Measurements from ENCODE around the gene TRIM63.

TRIM63 gene

DNA sequence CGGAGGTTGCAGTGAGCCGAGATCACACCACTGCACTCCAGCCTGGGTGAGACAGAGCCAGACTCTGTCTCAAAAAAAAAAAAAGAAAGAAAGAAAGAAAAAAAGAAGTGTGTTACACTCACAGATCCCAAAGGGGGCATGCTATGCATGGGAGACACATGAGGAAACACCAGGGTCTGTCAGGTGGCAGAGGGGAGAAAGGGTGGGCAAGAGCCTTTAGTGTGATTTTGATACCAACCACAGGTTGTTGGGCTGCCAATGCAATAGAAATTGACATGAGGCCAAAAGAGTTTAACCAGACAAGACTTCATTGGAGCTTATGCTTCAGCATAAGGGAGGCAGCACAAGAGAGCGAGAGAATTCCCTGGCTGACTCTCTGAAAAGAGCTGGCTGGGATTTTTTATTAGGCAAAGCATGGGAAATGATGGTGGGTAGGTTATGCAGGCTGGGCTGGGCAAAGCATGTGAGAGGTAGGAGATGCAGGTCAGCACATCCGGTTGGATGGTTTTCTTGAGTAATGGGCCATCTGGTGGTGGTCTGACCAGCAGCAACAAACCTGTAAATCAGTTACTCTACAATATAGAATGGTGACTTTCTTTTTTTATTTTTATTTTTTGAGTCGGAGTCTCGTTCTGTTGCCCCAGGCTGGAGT, 57.5 kb downstream of the TRIM63 start:
- DNase-seq (ENCODE audit: low read depth): no peak
- TF ChIP-seq, protein P1, sequence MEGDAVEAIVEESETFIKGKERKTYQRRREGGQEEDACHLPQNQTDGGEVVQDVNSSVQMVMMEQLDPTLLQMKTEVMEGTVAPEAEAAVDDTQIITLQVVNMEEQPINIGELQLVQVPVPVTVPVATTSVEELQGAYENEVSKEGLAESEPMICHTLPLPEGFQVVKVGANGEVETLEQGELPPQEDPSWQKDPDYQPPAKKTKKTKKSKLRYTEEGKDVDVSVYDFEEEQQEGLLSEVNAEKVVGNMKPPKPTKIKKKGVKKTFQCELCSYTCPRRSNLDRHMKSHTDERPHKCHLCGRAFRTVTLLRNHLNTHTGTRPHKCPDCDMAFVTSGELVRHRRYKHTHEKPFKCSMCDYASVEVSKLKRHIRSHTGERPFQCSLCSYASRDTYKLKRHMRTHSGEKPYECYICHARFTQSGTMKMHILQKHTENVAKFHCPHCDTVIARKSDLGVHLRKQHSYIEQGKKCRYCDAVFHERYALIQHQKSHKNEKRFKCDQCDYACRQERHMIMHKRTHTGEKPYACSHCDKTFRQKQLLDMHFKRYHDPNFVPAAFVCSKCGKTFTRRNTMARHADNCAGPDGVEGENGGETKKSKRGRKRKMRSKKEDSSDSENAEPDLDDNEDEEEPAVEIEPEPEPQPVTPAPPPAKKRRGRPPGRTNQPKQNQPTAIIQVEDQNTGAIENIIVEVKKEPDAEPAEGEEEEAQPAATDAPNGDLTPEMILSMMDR (conservative IDR thresholded peaks at IDR 0.05; ENCODE audit: low read length): no peak
- H3K4me3 ChIP-seq (ENCODE audit: low read length): no peak overlapping the region

DNA sequence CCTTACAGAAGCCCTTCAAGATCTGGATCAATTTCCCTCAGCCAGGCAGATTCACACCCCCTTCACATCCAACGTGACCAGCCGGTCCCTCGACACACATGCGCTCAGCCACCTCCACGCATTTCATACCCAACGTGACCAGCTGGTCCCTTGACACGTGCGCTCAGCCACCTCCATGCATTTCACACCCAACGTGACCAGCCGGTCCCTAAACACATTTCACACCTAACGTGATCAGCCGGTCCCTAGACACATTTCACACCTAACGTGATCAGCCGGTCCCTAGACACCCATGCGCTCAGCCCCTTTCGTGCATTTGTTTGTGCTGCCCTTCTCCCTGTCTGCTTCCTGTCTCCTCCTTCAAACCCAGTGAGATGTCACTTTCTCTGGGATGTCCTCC, 60.7 kb downstream of the TRIM63 start:
- no peak overlapping the region for H3K4me3 ChIP-seq (ENCODE audit: low read length)
- TF ChIP-seq, protein P1 (conservative IDR thresholded peaks at IDR 0.05; ENCODE audit: low read length): no peak
- no peak for DNase-seq (ENCODE audit: low read depth)

DNA sequence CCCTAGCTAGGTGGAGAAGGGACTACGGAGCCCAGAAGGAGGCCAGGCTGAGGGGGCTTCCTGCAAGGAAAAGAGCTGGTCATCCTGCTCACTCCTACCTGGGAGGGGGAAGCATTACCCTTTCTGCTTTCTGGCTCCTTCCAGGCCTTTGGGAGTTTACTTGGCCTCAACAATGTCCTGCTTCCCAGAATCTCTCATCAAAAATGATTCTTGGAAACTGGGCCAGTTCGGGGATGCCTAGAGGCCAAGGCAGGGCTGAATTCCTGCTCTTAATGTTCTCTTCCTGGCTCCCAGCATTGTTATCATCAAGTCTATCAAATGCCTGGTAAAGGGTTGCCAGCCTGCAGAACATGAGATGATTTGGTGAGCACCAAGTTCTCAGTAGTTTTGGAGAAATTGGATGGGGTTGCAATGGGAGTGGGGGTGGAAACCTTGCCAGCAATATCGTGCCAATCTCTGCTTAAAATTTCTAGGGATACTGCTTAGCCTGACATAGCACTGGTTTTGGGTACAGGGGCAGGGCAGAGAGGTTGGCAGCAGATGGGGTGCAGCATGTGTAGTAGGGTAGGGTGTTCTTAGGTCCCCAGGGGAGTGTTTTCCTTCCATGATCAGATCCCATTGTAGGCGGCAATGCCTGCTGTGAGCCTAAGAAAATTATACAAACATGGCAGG, 61.9 kb downstream of the TRIM63 start:
- no peak for DNase-seq (ENCODE audit: low read depth)
- TF ChIP-seq, protein P1 (conservative IDR thresholded peaks at IDR 0.05; ENCODE audit: low read length): no peak
- H3K4me3 ChIP-seq (ENCODE audit: low read length): no peak overlapping the region

DNA sequence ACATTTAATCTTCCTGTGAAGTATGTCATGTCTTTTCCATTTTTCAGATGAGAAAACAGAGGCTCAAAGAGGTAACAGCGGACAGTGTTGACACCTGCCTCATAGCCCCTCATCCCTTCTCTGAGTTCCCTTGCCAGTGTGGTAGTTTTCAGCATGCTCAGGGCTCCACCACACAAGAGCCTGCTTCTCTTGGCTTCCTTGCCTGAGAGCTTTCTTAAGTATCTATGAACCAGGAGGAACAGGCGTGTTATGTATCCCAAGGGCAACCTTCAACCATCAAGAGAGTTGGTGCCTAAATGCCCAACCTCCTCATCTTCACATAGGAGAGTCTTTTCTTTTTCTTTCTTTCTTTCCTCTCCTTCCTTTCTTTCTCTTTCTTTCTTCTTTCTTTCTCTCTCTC, 63.7 kb downstream of the TRIM63 start:
- H3K4me3 ChIP-seq (ENCODE audit: low read length): no peak overlapping the region
- TF ChIP-seq, protein P1 (conservative IDR thresholded peaks at IDR 0.05; ENCODE audit: low read length): no peak
- DNase-seq (ENCODE audit: low read depth): no peak

DNA sequence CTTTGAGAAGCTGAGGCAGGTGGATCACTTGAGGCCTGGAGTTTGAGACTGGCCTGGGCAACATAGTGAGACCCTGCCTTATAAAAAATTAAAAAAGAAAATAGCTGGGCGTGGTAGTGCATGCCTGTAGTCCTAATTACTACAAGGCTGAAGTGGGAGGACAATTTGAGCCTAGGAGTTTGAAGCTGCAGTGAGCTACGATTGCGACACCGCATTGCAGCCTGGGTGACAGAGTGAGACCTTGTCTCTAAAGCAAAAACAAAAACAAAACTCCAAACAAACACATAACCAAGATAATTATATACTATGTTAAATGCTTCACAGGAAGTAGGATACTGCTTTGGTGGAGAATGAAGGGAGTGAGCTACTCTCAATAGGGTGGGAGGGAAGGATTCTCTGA, 64.2 kb downstream of the TRIM63 start:
- DNase-seq (ENCODE audit: low read depth): no peak
- TF ChIP-seq, protein P1 (conservative IDR thresholded peaks at IDR 0.05; ENCODE audit: low read length): no peak
- no peak overlapping the region for H3K4me3 ChIP-seq (ENCODE audit: low read length)

All from AG10803 (cell line).